Medulla oblongata (tissue), 1 donor: ENCODE results near the gene RIT2.
"Not testable (repeated sequence)": the region's sequence is repeated elsewhere in the genome, so short reads cannot be mapped to it uniquely, and the experiment has no call there.

ENCODE experiments used
- DNase-seq: peaks from one replicate; pipeline ENCODE4 v3.0.0-alpha.2; 2015; ENCODE audit errors: extremely low spot score

The RIT2 gene

GRCh38 chr18:42760290-42760689 is 355.2 kb downstream of the RIT2 start:
- no peak for DNase-seq

DNA sequence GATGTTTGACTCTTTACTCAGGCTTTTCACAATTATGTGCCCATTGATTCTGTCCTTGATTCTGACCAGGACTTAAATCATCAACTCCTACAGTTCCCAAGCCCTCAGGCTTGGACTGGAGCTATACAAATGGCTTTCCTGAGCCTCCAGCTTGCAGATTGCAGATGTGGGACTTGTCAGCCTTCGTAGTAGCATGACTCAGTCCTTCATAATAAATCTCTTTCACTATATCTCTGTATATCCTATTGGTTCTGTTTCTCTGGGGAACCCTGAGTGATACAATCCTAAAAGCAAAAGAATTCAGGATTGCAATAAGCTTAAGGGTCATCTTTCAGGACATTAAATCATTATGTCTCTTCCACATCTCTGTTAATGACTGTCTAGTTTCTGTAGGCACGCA is 356.6 kb downstream of the RIT2 start:
- no peak for DNase-seq

- DNase-seq: no peak
These were observed 359.3 kb downstream of the RIT2 start for GRCh38 chr18:42756214-42756613.

DNA sequence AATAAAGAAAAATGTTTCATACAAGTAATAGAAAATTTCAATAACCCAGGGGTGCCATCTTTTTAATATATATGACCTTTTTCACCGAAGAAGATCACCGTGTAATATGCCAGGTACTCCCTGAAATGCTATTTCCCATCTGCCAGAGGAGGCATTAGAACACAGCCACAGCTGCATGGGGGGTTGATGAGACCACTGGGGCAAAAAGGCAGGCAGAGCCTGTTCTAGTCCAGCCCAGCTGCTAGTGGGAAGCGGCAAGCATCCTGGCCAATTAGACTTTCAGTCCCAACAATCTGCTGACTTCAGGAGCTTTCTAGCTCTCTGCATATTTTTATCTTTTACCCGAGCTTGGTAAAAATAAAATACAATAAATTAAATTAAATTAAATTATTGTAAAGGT is 362.6 kb downstream of the RIT2 start:
- DNase-seq: no peak

DNA sequence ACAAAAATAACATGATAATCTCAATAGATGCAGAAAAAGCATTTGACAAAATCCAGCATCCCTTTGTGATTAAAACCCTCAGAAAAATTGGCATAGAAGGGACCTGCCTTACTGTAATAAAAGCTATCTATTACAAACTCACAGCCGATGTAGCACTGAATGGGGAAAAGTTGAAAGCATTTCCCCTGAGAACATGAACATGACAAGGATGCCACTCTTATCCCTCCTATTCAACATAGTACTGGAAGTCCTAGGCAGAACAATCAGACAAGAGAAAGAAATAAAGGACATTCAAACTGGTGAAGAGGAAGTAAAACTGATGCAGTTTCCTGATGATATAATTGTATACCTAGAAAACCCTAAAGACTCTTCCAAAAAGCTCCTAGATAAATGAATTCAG is 368.7 kb downstream of the RIT2 start:
- no peak for DNase-seq

DNA sequence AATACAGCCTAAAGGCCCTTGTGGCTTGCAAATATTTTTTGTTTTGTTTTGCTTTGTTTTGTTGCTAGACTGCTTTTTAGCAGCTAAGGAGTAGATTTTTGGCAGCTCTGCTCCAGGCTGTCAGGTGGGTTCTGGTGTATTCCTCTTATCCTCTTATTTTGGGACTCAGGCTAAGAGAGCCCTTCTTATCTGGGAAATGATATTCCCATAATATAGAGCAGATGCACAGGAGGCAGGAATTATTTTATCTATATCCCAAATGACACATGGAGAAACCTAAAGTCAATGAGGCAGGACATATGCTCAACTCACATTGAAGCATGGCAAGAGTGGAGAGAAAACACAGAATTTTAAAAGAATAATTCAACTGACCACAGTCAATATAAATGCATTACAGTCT is 369.6 kb downstream of the RIT2 start:
- no peak for DNase-seq

DNA sequence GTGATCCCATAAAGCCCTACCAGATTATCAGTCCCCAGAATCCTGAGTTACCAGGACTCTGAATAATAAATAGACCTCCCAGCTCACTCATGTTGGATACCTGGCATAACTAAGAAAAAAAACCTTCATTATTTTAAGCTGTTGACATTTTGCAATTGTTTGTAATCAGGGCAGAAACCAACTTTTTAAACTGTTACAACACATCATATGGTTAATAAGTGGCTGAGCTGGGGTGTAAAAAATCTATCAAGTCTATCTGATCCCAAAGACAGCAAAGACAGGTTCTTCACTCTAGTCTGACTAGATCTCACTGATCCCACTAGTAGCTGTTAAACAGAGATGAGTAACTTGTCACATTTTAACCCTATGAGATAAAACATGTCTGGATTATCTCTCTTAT is 370.3 kb downstream of the RIT2 start:
- DNase-seq: no peak

DNA sequence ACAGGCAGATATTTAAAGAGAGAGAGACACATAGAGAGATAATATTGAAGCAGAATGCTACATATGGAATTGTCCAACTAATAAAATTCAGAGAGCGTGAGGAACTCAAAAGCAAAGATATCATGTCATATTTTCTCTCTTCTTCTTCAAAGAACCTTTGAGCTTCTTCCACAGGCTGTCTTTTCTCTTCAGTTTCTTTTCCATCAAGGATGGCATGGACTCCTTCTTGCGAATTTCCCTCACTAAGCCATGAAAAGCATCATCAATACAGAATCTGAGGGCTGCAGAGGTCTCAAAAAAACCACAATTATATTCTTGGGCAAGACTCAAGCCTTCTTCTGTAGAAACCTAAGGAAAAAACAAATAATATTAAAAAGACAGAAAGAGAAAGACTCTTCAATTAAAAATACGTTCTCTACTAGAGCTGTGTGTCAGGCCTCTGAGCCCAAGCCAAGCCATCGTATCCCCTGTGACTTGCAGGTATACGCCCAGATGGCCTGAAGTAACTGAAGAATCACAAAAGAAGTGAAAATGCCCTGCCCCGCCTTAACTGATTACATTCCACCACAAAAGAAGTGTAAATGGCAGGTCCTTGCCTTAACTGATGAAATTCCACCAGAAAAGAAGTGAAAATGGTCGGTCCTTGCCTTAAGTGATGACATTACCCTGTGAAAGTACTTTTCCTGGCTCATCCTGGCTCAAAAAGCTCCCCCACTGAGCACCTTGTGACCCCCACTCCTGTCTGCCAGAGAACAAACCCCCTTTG is 371.9 kb downstream of the RIT2 start:
- DNase-seq: no peak

DNA sequence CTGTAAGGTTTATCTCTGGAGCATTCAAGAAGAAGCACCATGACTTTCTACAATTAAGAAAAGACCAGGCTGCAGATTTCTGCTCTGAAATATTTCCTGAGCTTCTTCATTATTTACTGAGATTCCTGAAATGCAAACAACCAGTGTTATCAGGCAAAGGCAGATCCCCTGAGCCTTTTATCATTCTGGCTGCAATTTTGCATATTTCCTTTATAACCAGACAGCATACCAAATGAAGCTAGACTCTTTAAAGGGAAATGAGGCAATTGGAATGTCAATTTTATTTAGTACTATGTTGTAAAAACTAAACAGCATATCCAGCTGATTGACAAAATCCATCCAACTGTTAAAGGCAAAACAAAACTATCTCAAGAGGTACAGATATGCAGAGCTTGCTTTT is 372.5 kb downstream of the RIT2 start:
- DNase-seq: no peak

- no peak for DNase-seq
These were observed 373.0 kb downstream of the RIT2 start for GRCh38 chr18:42742474-42742873.

GRCh38 chr18:42741805-42742347 is 373.6 kb downstream of the RIT2 start:
- DNase-seq: not testable (repeated sequence)

GRCh38 chr18:42741299-42741698 is 374.2 kb downstream of the RIT2 start:
- DNase-seq: not testable (repeated sequence)

DNA sequence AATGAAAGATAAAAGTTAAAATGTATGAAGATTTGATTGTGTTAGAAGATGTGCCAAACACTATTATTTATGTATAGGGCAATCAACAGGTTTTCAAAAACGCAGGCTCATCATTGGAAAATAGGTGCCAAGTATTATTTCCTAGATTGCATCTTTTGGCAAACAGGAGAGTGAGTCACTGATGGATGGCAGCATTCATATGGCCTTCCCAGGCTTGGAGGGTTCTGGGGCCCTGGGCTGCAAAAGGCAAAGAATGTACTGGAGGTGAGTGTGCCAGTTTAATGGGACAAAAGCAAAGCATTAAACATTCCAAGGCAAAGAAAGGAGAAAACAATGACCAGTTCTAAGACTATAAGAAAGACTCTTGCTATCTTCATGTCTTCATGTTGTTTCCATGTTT is 379.4 kb downstream of the RIT2 start:
- DNase-seq: no peak

GRCh38 chr18:42734520-42734919 is 381.0 kb downstream of the RIT2 start:
- no peak for DNase-seq

- DNase-seq: peak; percentile 7
These were observed 385.2 kb downstream of the RIT2 start for GRCh38 chr18:42730272-42730671.

GRCh38 chr18:42719221-42719620 is 396.3 kb downstream of the RIT2 start:
- DNase-seq: no peak

DNA sequence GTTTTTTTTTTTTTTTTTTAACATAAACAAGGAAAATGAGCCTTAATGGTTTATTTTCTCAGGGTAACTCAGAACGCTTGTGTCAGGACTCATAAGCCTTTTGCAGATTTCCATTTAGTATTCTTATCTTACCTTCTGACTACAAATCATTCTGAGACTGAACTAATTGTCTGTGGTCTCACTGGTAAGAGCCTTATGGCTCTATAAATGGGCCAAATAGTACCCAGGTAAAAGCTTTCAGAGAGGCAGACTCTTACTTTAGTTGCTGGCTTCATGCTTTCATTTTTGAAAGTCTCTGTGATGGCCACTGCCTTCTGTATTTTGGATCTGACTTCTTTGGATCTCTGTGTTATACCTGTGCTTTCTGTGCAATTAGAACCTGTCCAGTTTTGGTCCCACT is 403.4 kb downstream of the RIT2 start:
- no peak for DNase-seq

GRCh38 chr18:42707080-42707479 is 408.4 kb downstream of the RIT2 start:
- no peak for DNase-seq

DNA sequence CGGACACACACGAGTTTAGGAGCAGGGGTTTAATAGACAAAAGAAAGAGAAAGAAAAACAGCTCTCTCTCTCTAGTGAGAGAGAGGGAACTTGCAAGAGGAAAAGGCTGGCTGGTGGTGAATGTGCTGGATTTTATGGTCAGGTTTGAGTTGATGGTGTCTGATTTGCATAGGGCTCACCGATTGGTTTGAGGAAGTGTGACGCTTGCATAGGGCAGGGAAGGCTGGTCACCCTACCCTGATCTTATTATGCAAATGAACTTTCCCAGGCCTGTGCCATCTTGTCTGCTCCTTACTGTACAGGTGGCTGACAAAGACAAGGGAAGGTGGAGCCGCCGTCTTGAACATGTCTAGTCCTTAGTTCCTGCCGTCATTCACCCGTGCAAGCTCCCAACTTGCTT is 408.9 kb downstream of the RIT2 start:
- no peak for DNase-seq

DNA sequence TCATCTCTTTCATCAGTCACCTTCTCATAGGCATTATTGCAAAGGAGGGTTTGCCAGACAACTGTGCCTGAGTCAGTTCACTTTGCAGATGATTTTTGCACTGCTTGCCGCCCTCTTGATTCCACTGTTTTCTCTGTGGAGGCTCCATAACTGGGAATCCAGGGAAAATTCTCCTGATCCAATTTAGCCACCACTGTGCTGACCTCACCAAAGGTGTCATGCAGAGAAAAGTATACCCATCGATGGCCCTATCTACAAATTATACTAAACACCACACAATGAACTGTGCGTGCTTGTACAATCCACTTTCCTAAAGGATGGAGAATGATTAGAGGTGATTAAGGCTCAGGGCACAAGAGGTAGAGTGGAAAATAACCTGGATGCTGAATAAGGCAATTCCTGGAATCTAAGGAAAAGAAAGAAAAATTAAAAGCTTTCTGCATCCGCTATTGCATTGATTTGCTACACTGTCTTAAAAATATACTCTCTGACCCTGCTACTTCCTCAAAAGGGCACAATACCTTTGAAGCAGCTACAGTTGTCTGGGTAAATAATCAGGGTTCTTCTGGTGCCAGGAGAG is 409.4 kb downstream of the RIT2 start:
- no peak for DNase-seq
